ENCODE data around the gene MXI1.

GRCh38 chr10:110167149-110167548, 40.3 kb upstream of the MXI1 start:
- TF ChIP-seq CTCF (conservative IDR thresholded peaks at IDR 0.05) (no peak), ZFX (IDR thresholded peaks at IDR 0.05) (no peak)
